ENCODE data around the gene AXL. TPM values are rescaled to one million over a fixed set of nuclear protein-coding genes. Genes with fewer than 3 reads are reported as not detected.

Gene AXL
- total RNA-seq, 2 experiments from 2014 or later, result not detected

DNA sequence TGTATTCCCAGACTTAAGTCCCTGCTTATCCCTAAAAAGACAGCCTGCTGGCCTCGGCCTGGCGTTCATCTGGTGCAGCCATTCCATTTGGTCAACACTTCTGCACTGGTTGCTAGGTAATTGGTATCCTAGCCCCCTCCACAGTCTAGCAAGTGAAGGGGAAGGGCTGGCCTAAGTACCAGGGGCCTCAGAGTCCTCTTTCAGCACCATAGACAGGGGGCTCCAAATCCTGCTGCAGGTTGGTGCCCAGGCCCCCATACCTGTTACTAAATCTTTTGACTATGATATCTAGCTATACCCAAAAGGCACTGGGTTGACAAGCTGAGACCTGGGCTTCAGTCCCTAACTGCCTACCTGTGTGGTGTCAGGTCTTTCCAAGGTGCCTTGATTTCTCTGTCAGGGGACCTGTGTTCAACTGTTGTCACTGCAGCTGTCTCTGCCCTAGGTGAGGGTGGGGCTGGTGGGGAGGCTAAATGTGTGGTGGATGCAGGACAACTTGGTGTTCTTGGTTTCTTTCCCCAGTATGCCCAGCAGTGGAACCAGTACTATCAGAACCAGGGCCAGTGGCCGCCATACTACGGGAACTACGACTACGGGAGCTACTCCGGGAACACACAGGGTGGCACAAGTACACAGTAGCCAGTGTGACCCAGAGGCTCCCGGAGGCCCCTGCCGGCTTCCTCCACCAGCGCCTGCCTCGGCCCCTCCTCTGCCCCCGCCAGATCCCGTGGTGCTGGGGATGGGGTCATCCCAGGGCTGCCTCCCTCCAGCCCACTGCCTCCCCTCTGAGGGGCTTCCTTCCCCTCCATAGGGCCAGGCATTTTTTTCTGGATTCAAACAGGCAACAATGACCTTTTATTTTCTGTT is 87.1 kb downstream of the AXL start:
- ATAC-seq (no peak), DNase-seq (no peak)
- Mint-ChIP-seq H3K27me3 (ENCODE audit: low read depth) (no peaks in the 10 kb centered on the region), H3K36me3 (ENCODE audit: low read depth) (peaks cover 81% of the 10 kb centered on the region), H3K9me3 (ENCODE audit: insufficient read depth) (no peaks in the 10 kb centered on the region), H3K4me3 (peak overlapping the region; percentile 96), H3K4me1 (ENCODE audit: low read depth) (peaks cover 87% of the 10 kb centered on the region), H3K27ac (peak overlapping the region; percentile 98)
- ChIA-PET POLR2A (interaction anchor here (3.7 to 8.3 kb wide), 2 partner anchors 9 to 41 kb away, joined by 26 to 105 read pairs; partner anchors contain the start of gene HNRNPUL1), CTCF (interaction anchor here (1.4 to 9.3 kb wide), 4 partner anchors 42 to 336 kb away, joined by 3 to 138 read pairs (median 6); partner anchors contain the start of gene HNRNPUL1)

DNA sequence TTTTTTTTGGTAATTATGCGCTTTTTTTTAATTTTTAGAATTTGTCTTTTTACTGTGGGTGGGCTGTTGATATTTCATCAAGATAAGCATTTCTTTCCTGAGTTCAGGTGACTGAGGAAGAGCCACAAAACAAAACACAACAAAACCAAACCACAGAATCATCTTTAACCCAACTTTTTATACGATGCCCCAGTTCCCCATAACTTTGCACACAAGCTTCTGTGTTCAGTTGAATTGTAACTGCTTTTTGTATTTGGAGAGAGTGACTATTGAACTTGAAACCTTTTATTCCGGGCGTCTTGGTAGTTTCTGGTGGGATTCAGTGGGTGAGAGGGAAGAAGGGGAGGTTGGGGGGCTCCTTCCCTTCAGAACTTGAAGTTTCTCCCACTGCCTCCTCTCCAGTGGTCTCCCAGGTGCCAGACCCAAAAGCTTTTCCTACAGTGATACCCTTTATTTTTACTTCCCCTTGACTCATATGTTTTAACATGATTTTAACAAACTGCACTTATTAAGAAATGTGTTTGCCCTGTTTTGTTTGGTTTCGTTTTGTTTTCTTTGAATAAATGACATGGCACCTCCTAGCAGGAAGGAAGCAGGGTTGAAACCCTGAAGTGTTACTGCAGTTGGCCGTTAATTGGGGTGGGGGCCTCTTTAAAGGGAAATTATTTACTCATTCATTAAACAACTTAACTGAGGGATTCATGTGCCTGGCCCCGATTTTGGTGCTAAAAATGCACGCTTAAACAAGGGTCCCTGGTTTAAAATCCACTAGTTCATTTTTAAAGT is 88.3 kb downstream of the AXL start:
- Mint-ChIP-seq H3K27me3 (ENCODE audit: low read depth) (no peaks in the 10 kb centered on the region), H3K9me3 (ENCODE audit: insufficient read depth) (no peaks in the 10 kb centered on the region), H3K4me1 (ENCODE audit: low read depth) (peaks cover 86% of the 10 kb centered on the region), H3K4me3 (peak overlapping the region; percentile 96), H3K36me3 (ENCODE audit: low read depth) (peaks cover 77% of the 10 kb centered on the region), H3K27ac (peak overlapping the region; percentile 98)
- ChIA-PET POLR2A (interaction anchor here (1.0 to 8.3 kb wide), 6 partner anchors 10 to 530 kb away, joined by 3 to 105 read pairs (median 9); partner anchors contain the start of genes HNRNPUL1, RAB4B and TGFB1), CTCF (interaction anchor here (1.0 to 9.3 kb wide), 12 partner anchors 9 to 103 kb away, joined by 3 to 138 read pairs (median 10); partner anchors contain the start of genes B9D2 and HNRNPUL1)
- DNase-seq, result no peak
- no peak for ATAC-seq

DNA sequence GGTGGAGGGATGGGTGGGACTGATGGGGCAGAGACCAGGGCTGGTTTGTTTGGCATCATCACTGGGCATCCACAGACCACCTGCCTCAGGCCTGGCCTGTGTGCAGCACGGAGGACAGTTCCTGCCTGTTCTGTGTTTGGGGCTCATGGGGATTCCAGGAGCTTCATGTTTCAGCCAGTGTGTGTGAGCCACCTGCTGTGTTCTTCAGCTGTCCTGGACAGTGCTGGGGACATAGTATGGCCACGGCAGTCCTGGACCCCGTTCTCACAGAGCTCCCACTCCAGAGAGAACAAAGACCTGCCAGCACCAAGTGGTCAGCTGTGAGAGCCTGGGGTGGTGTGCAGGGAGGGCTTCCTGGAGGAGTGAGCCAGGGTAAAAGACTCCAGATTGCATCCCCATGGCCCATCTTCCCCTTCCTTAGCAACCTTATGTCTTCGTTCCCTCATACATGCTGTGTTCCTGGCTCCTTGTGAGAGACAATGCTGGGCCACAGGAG is 89.0 kb downstream of the AXL start:
- peak overlapping the region; percentile 96 for H3K4me3 Mint-ChIP-seq
- no peaks in the 10 kb centered on the region for H3K27me3 Mint-ChIP-seq (ENCODE audit: low read depth)
- ATAC-seq (peak; percentile 7), DNase-seq (no peak)
- H3K9me3 Mint-ChIP-seq (ENCODE audit: insufficient read depth), result no peaks in the 10 kb centered on the region
- CTCF ChIA-PET, result interaction anchor here (1.0 to 9.3 kb wide), 20 partner anchors 9 to 338 kb away, joined by 3 to 138 read pairs (median 6); partner anchors contain the start of genes B9D2, DMAC2 and HNRNPUL1
- H3K36me3 Mint-ChIP-seq (ENCODE audit: low read depth), result peaks cover 76% of the 10 kb centered on the region
- peaks cover 83% of the 10 kb centered on the region for H3K4me1 Mint-ChIP-seq (ENCODE audit: low read depth)
- peak overlapping the region; percentile 98 for H3K27ac Mint-ChIP-seq
- POLR2A ChIA-PET, result interaction anchor here (0.6 to 8.3 kb wide), 8 partner anchors 10 to 114 kb away, joined by 3 to 105 read pairs (median 5); partner anchors contain the start of genes HNRNPUL1 and TGFB1

DNA sequence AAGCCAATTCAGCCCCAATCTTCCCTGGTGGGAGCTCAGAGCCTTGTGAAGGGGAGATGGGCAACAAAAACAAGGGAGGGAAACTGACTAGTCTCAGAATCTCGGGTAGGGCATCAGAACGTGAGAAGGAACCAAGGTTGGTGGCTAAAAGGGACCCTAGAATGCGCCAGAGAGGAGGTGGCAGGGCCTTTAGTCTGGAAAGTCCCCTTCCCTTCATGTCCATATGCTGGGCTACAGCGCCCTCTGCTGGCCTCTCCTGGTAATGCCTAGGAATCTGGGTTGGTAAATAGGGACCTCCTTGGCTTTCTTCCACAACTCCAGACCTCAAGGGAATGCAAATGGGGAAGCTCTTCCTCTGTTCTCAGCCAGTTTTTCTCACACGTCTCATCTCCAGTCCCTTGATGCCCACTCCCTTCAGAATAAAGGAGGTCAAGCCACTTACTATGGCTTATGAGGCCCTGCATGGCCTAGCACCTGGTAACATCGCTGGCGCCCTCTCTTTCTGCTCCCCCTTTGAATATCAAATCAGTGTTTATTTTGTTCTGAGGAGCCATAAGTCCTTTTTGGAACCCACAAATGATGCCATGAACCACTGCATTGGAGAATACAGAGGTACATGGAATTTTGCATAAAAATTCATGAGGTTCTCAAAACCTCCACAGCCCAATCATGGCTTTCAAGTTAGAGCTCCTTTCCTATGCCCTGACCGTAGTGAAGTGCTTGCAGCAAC is 89.6 kb downstream of the AXL start:
- ChIA-PET CTCF (interaction anchor here (0.7 to 9.3 kb wide), 27 partner anchors 8 to 703 kb away, joined by 3 to 138 read pairs (median 5); partner anchors contain the start of genes B9D2, DMAC2 and HNRNPUL1), POLR2A (interaction anchor here (0.6 to 8.3 kb wide), 13 partner anchors 11 to 131 kb away, joined by 3 to 105 read pairs (median 3); partner anchors contain the start of genes HNRNPUL1 and TGFB1)
- Mint-ChIP-seq H3K36me3 (ENCODE audit: low read depth) (peaks cover 76% of the 10 kb centered on the region), H3K4me1 (ENCODE audit: low read depth) (peaks cover 81% of the 10 kb centered on the region), H3K9me3 (ENCODE audit: insufficient read depth) (no peaks in the 10 kb centered on the region), H3K27me3 (ENCODE audit: low read depth) (no peaks in the 10 kb centered on the region), H3K4me3 (peak overlapping the region; percentile 96), H3K27ac (peak overlapping the region; percentile 98)
- DNase-seq (peak; percentile 93), ATAC-seq (peak; percentile 40)

DNA sequence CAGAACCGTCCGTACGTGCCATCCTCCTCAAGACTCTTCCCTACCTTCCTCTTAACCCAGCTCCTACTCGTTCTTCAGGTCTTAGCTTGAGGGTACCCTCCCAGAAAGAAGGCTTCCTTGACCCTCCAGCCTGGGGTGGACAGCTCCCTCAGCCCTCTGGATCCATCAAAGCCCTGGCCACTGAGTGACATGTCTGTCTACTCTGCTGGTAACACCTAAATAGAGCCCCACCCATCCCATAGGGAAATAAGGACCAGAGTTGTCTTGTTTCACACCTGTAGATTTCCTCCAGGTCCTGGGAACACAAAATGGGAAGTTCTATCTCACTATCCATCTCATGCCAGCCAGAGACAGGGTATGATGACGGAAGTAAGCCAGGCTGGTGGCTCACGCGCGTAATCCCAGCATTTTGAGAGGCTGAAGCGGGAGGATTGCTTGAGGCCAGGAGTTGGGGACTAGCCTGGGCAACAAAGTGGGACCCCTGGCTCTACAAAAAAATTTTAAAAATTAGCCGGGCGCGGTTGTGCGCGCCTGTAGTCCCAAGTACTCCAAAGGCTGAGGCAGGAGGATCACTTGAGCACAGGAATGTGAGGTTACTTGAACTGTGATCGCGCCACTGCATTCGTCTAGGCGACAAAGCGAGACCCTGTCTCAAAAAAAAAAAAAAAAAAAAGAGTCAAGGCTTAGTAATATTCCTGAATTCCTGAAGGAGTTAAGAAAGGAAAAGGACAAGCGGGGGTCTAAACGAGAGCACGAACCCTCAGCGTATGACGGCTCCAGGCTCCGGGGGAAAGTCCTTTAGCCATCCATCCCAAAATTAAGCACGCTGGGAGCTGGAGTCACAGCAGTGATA is 90.4 kb downstream of the AXL start:
- no peak for DNase-seq
- no peak for ATAC-seq
- Mint-ChIP-seq H3K4me1 (ENCODE audit: low read depth) (peaks cover 73% of the 10 kb centered on the region), H3K36me3 (ENCODE audit: low read depth) (peaks cover 70% of the 10 kb centered on the region), H3K27me3 (ENCODE audit: low read depth) (no peaks in the 10 kb centered on the region), H3K9me3 (ENCODE audit: insufficient read depth) (no peaks in the 10 kb centered on the region), H3K4me3 (peak overlapping the region; percentile 96), H3K27ac (peak overlapping the region; percentile 98)
- ChIA-PET POLR2A (interaction anchor here (0.5 to 8.3 kb wide), 14 partner anchors 10 to 419 kb away, joined by 3 to 105 read pairs (median 4); partner anchors contain the start of genes HNRNPUL1 and TGFB1), CTCF (interaction anchor here (0.6 to 9.3 kb wide), 29 partner anchors 8 to 704 kb away, joined by 3 to 138 read pairs (median 5); partner anchors contain the start of genes B9D2, DMAC2 and HNRNPUL1)

DNA sequence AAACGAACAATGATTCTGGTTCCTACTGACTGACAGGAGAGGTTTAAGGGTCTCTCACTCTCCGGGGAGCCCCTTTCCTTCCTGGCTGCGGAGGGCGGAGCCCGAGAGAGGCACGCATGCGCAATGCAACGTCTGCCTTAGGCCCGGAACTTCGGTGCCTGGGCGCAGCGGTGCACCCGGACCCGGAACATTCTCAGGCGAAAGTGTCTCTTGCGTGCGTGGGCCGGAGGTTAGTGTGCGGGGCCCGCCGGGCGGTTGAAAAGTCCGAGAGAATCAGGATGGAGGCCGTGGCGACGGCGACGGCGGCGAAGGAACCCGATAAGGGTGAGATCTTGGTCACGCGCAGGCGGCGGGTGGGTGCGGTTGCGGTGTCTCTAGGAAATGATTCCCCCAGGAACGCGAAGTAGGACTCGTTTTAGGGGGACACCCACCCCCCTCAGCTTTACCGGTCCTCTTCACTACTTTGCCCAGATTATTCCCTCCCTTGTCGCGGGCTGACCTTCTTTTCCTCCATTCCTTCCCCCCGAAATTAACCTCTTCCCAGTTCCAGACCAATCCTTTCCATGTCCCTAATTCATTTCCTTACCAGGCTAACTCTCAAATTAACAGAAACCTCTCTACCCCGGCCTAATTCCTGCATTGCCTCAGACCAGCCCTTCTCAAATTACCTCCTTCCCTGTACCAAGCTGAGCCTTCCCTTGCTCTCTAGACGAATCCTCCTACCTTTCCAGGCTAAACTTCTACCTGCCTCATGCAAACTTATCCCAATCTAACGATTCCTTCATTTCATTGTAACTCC is 91.2 kb downstream of the AXL start, which contains the start of gene CCDC97:
CCDC97 (plus strand) TSS at position 140 of the 799 bp plus-strand sequence; CDS start at position 279, 139 bp downstream.
- peak; percentile 74 for ATAC-seq
- H3K27me3 Mint-ChIP-seq (ENCODE audit: low read depth), result no peaks in the 10 kb centered on the region
- no peaks in the 10 kb centered on the region for H3K9me3 Mint-ChIP-seq (ENCODE audit: insufficient read depth)
- peaks cover 65% of the 10 kb centered on the region for H3K4me1 Mint-ChIP-seq (ENCODE audit: low read depth)
- peak; percentile 91 for DNase-seq
- POLR2A ChIA-PET, result interaction anchor here (0.5 to 8.3 kb wide), 6 partner anchors 11 to 419 kb away, joined by 3 to 105 read pairs (median 4); partner anchors contain the start of gene HNRNPUL1
- peak within 1 kb of the TSS; percentile 98 for H3K27ac Mint-ChIP-seq
- CTCF ChIA-PET, result interaction anchor here (0.6 to 2.7 kb wide), 7 partner anchors 9 to 106 kb away, joined by 3 to 13 read pairs (median 4); partner anchors contain the start of genes B9D2 and HNRNPUL1
- H3K36me3 Mint-ChIP-seq (ENCODE audit: low read depth), result peaks cover 64% of the 10 kb centered on the region
- peak within 1 kb of the TSS; percentile 96 for H3K4me3 Mint-ChIP-seq

DNA sequence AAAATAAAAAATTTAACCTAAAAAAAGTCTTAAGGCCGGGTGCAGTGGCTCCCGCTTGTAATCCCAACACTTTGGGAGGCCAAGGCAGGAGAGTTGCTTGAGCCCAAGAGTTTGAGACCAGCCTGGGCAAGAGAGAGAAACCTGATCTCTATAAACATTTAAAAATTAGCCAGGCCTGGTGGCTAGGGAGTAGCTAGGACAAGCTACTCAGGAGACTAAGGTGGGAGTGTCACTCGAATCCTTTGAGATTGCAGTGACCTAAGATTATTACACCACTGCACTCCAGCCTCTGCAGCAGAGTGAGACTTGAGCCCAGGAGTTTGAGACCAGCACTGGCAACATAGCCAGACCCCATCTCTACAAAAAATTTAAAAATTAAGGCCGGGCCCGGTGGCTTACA is 92.0 kb downstream of the AXL start:
- ATAC-seq (no peak), DNase-seq (no peak)
- Mint-ChIP-seq H3K9me3 (ENCODE audit: insufficient read depth) (no peaks in the 10 kb centered on the region), H3K4me3 (peak overlapping the region; percentile 96), H3K36me3 (ENCODE audit: low read depth) (peaks cover 63% of the 10 kb centered on the region), H3K27me3 (ENCODE audit: low read depth) (no peaks in the 10 kb centered on the region), H3K4me1 (ENCODE audit: low read depth) (peaks cover 59% of the 10 kb centered on the region), H3K27ac (no peak overlapping the region)
- ChIA-PET POLR2A (interaction anchor here (1.8 to 8.3 kb wide), 2 partner anchors 16 to 46 kb away, joined by 7 to 105 read pairs; partner anchors contain the start of gene HNRNPUL1), CTCF (interaction anchor here (0.9 to 2.7 kb wide), 4 partner anchors 48 to 107 kb away, joined by 3 to 13 read pairs (median 7); partner anchors contain the start of genes B9D2 and HNRNPUL1)
